H54 (cell line): Measurements from ENCODE around the gene PAPPA.

ENCODE experiments used
- DNase-seq: peaks from one replicate; pipeline ENCODE4 v3.0.0; 2011; ENCODE audit warnings: low spot score, mixed read lengths; ENCODE audit not compliant: insufficient read length
- FAIRE-seq: peaks from 3 replicates; lab custom pipeline; 2011; peaks lifted over from hg19 to GRCh38; lab: Jason Lieb, UNC
- POLR2A ChIP-seq: IDR thresholded peaks from 2 replicates; pipeline ENCODE4 v1.6.1; 2011; ENCODE audit warnings: low read depth, mild to moderate bottlenecking, low read length

PAPPA gene

GRCh38 chr9:116157436-116158138 lies 4.0 kb downstream of the PAPPA start:
- TF ChIP-seq POLR2A: no peak
- no peak for DNase-seq
- FAIRE-seq: no peak

- no peak for FAIRE-seq
- DNase-seq: no peak
- no peak for TF ChIP-seq POLR2A
Measured at GRCh38 chr9:116160676-116161571, 7.3 kb downstream of the PAPPA start.

- TF ChIP-seq POLR2A: no peak
- no peak for FAIRE-seq
- DNase-seq: no peak
Measured at GRCh38 chr9:116162241-116162781, 8.7 kb downstream of the PAPPA start.

GRCh38 chr9:116163293-116164055 lies 9.9 kb downstream of the PAPPA start:
- FAIRE-seq (peak; percentile 45), DNase-seq (no peak)
- TF ChIP-seq POLR2A: no peak

- FAIRE-seq: no peak
- no peak for TF ChIP-seq POLR2A
Measured at GRCh38 chr9:116165912-116166311, 12.3 kb downstream of the PAPPA start.

GRCh38 chr9:116166713-116167112 lies 13.1 kb downstream of the PAPPA start:
- no peak for TF ChIP-seq POLR2A
- DNase-seq (no peak), FAIRE-seq (peak; percentile 61)

More at GRCh38 chr9:116165912-116166311, 12.3 kb downstream of the PAPPA start:
- DNase-seq: no peak

- no peak for TF ChIP-seq POLR2A
- DNase-seq (no peak), FAIRE-seq (no peak)
Measured at GRCh38 chr9:116168231-116168630, 14.6 kb downstream of the PAPPA start.

GRCh38 chr9:116172216-116172615 lies 18.6 kb downstream of the PAPPA start:
- DNase-seq: no peak
- TF ChIP-seq POLR2A: no peak
- FAIRE-seq: no peak

GRCh38 chr9:116174347-116174746 lies 20.8 kb downstream of the PAPPA start:
- no peak for FAIRE-seq
- no peak for TF ChIP-seq POLR2A
- no peak for DNase-seq

GRCh38 chr9:116175614-116176013 lies 22.0 kb downstream of the PAPPA start:
- FAIRE-seq (no peak), DNase-seq (no peak)
- TF ChIP-seq POLR2A: no peak

GRCh38 chr9:116178481-116179211 lies 25.1 kb downstream of the PAPPA start:
- FAIRE-seq (no peak), DNase-seq (no peak)
- TF ChIP-seq POLR2A: no peak

GRCh38 chr9:116179568-116179967 lies 26.0 kb downstream of the PAPPA start:
- FAIRE-seq (no peak), DNase-seq (no peak)
- TF ChIP-seq POLR2A: no peak
